Keratinocyte (primary cell): ENCODE data around the gene FZD1.

Source experiments
- CTCF ChIP-seq, 3 experiments: IDR thresholded peaks in 1 of 3; conservative IDR thresholded peaks in 1 of 3; optimal IDR thresholded peaks in 1 of 3; 2 replicates in 2 of 3; 3 replicates in 1 of 3; pipeline versions ENCODE3 to v1.5.1; 2011; ENCODE audit warnings: low read length in 3 of 3, mild to moderate bottlenecking in 3 of 3, moderate library complexity in 2 of 3, control low read depth in 1 of 3, inconsistent platforms in 1 of 3; ENCODE audit not compliant: insufficient read depth in 2 of 3; ENCODE audit errors: extremely low read depth in 1 of 3
- EZH2 ChIP-seq: IDR thresholded peaks from one replicate; pipeline ENCODE4 v1.6.1; 2012; ENCODE audit warnings: inconsistent platforms, mild to moderate bottlenecking, low read length, moderate library complexity

DNA sequence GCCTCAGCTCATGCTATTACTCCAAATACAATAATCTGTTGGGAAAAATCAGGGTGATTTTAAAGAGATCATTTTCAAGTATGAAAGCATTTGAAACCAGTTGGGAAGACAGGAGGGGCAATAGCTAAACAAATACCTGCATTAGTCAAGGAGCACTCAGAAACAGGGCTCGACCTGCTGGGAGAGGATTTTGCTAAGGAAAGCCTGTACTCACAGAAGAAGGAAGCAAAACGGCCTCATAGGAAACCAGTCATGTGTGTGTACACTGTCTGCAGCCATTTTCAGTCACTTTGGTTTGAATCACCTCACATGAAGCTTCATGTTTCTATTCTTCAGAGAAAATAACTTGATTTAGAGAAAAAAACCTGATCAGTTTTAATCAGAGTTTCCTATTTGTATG is 38.6 kb downstream of the FZD1 start:
- TF ChIP-seq CTCF (optimal IDR thresholded peaks at IDR 0.05 in 1 of 3, IDR thresholded peaks at IDR 0.05 in 1 of 3, conservative IDR thresholded peaks at IDR 0.05 in 1 of 3; ENCODE audit: extremely low read depth in 1 of 3, insufficient read depth in 2 of 3, low read length in 3 of 3) (no peak), EZH2 (no peak)
